WI38 (cell line): ENCODE results near the gene SLC9A6.
A peak's percentile ranks its signal among the peaks of the same experiment; 100 is the strongest.
"Not testable (repeated sequence)": the region's sequence is repeated elsewhere in the genome, so short reads cannot be mapped to it uniquely, and the experiment has no call there.

Experiments
- H3K4me3 ChIP-seq: 2 replicates; pipeline ENCODE4 v1.5.1; 2011; ENCODE audit warnings: low read depth, mild to moderate bottlenecking, control low read depth, low read length
- TF ChIP-seq, protein P1 (sequence below): IDR thresholded peaks from 2 replicates; pipeline ENCODE4 v1.5.1; 2012; ENCODE audit warnings: low read depth, mild to moderate bottlenecking, control low read depth, low read length

Gene SLC9A6

DNA sequence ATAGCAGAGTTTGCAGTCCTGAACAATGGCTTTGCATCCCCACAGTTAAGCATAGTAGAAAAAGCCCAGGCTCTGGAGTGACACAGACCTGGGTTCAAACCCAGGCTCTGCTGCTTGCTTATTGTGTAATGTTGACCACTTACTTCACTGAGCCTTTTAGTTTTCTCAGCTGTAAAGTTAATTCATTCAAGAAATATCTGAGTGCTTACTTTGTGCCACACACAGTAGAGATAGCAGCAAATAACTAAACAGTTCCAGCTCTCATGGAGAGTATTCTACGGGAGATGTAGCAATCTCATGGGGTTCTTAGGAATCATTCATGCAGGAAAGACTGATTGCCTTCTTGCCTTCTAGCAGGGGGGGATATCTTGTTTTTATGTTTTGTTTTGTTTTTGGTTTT, 63.2 kb downstream of the SLC9A6 start:
- H3K4me3 ChIP-seq = no peak overlapping the region
- TF ChIP-seq, protein P1, sequence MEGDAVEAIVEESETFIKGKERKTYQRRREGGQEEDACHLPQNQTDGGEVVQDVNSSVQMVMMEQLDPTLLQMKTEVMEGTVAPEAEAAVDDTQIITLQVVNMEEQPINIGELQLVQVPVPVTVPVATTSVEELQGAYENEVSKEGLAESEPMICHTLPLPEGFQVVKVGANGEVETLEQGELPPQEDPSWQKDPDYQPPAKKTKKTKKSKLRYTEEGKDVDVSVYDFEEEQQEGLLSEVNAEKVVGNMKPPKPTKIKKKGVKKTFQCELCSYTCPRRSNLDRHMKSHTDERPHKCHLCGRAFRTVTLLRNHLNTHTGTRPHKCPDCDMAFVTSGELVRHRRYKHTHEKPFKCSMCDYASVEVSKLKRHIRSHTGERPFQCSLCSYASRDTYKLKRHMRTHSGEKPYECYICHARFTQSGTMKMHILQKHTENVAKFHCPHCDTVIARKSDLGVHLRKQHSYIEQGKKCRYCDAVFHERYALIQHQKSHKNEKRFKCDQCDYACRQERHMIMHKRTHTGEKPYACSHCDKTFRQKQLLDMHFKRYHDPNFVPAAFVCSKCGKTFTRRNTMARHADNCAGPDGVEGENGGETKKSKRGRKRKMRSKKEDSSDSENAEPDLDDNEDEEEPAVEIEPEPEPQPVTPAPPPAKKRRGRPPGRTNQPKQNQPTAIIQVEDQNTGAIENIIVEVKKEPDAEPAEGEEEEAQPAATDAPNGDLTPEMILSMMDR = no peak

DNA sequence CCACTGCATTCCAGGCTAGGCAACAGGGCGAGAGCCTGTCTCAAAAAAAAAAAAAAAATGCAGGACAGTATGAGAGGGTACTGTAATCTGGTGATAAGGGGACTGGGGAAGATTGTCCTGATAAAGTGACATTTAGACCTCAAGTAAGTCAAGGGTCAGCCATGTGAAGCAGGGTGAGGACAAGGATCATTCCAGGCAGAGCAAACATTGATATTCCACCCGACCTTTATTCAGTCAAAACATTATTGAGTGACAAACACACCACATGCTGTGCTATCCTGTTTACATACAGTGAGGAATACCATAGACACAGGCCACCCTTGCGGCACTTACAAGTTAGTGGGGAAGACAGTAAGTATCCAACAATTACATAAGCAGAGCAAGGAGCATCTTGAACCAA, 64.4 kb downstream of the SLC9A6 start:
- TF ChIP-seq, protein P1 = no peak
- no peak overlapping the region for H3K4me3 ChIP-seq

- H3K4me3 ChIP-seq = not testable (repeated sequence)
Observed at GRCh38 chrX:136050875-136051274, 65.6 kb downstream of the SLC9A6 start.

- H3K4me3 ChIP-seq = no peak overlapping the region
- TF ChIP-seq, protein P1 = no peak
Observed at GRCh38 chrX:136051611-136052010, 66.4 kb downstream of the SLC9A6 start.

- peak overlapping the region; percentile 23 for H3K4me3 ChIP-seq
Observed at GRCh38 chrX:136055651-136056221, 70.5 kb downstream of the SLC9A6 start.

DNA sequence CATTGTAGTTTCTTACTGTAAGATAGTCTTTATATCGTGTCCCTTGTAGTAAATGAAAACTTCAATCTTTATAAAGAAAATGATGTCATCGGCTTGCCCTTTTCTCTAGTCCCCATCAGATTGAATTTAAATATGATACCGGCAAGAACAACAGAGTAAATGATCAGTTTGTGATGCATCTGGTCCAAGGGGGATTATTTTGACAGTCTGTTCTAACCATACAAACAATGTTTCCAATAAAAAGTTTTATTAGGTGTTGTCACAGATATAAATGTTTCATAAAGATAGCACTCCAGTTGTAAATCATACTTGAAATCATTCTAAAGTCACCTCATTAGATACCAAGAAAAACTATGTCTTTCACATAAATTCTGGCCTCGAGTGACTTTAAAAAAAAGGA, 72.3 kb downstream of the SLC9A6 start:
- TF ChIP-seq, protein P1 = no peak
- H3K4me3 ChIP-seq = no peak overlapping the region

More at GRCh38 chrX:136055651-136056221, 70.5 kb downstream of the SLC9A6 start:
- TF ChIP-seq, protein P1 = no peak

DNA sequence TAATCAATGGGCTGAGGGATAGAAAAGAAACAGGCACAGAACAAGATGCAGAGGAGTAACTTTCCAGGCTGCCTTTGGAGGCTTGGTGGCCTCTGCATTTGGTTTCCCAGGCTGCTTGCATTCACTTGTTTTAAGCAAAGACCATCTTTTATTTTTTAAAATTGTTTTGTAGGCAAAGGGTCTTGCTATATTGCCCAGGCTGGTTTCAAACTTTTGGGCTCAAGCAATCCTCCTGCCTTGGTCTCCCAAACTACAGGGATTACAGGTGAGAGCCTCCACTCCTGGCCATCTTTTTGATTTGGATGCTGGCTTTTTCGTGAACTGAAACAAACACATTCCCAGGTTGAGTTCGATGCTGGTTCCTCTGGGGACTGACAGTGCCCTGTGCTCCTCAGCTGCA, 74.1 kb downstream of the SLC9A6 start:
- TF ChIP-seq, protein P1 = no peak
- H3K4me3 ChIP-seq = no peak overlapping the region

DNA sequence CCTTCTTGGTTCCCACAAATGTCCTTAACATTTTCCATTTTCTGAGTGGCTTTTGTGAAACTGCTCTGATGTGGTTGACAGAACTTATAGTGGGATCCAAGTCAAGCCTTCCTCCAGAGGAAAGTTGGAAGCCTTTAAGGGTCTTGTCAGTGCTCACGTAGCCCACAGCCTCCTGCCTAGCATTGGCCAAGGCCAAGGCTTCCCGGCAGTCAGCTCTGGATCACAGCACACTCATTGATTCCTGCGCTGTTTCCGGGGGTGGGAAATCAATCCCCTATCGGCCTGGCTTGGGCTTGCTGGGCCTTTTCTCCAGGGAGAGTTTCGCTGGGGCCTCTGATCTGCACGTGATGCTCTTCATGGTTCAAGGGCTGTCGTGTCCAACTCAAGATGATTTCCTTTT, 76.1 kb downstream of the SLC9A6 start:
- TF ChIP-seq, protein P1 = no peak
- H3K4me3 ChIP-seq = no peak overlapping the region
